Measurements from ENCODE around the gene CD19. TPM values are rescaled to one million over a fixed set of nuclear protein-coding genes. Genes with fewer than 3 reads are reported as not detected.

The CD19 gene
- total RNA-seq, 1 donor from 2014 or later: not detected

DNA sequence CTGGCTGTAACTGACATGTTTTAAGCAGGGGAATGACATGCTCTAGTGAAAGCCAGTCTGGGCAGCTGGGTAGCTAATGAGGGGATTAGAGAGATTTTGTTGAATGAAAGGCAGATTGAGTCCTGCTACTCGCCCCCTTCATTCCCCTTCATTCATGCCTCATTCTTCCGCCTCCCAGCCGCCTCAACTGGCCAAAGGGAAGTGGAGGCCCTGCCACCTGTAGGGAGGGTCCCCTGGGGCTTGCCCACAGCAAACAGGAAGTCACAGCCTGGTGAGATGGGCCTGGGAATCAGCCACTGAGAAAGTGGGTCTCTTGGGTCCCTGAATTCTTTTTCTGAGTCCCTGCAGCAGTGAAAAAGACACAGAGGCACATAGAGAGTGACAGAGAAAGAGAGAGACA lies 1.1 kb upstream of the CD19 start:
- H3K27ac Mint-ChIP-seq (ENCODE audit: unreplicated experiment): no peak overlapping the region
- TF ChIP-seq, protein P1, sequence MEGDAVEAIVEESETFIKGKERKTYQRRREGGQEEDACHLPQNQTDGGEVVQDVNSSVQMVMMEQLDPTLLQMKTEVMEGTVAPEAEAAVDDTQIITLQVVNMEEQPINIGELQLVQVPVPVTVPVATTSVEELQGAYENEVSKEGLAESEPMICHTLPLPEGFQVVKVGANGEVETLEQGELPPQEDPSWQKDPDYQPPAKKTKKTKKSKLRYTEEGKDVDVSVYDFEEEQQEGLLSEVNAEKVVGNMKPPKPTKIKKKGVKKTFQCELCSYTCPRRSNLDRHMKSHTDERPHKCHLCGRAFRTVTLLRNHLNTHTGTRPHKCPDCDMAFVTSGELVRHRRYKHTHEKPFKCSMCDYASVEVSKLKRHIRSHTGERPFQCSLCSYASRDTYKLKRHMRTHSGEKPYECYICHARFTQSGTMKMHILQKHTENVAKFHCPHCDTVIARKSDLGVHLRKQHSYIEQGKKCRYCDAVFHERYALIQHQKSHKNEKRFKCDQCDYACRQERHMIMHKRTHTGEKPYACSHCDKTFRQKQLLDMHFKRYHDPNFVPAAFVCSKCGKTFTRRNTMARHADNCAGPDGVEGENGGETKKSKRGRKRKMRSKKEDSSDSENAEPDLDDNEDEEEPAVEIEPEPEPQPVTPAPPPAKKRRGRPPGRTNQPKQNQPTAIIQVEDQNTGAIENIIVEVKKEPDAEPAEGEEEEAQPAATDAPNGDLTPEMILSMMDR (IDR thresholded peaks at IDR 0.05; ENCODE audit: unreplicated experiment): no peak
- no peak for DNase-seq (ENCODE audit: low spot score)
- H3K4me3 Mint-ChIP-seq (ENCODE audit: unreplicated experiment): no peak overlapping the region
- peaks cover under 1% of the 10 kb centered on the region for H3K27me3 Mint-ChIP-seq (ENCODE audit: unreplicated experiment)
- no peaks in the 10 kb centered on the region for H3K9me3 Mint-ChIP-seq (ENCODE audit: unreplicated experiment)
- peaks cover 5% of the 10 kb centered on the region for H3K4me1 Mint-ChIP-seq (ENCODE audit: unreplicated experiment)
- no peaks in the 10 kb centered on the region for H3K36me3 Mint-ChIP-seq (ENCODE audit: low read depth, unreplicated experiment)

DNA sequence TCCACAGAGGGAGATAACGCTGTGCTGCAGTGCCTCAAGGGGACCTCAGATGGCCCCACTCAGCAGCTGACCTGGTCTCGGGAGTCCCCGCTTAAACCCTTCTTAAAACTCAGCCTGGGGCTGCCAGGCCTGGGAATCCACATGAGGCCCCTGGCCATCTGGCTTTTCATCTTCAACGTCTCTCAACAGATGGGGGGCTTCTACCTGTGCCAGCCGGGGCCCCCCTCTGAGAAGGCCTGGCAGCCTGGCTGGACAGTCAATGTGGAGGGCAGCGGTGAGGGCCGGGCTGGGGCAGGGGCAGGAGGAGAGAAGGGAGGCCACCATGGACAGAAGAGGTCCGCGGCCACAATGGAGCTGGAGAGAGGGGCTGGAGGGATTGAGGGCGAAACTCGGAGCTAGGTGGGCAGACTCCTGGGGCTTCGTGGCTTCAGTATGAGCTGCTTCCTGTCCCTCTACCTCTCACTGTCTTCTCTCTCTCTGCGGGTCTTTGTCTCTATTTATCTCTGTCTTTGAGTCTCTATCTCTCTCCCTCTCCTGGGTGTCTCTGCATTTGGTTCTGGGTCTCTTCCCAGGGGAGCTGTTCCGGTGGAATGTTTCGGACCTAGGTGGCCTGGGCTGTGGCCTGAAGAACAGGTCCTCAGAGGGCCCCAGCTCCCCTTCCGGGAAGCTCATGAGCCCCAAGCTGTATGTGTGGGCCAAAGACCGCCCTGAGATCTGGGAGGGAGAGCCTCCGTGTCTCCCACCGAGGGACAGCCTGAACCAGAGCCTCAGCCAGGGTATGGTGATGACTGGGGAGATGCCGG lies 769 bp downstream of the CD19 start:
- TF ChIP-seq, protein P1 (IDR thresholded peaks at IDR 0.05; ENCODE audit: unreplicated experiment): no peak

DNA sequence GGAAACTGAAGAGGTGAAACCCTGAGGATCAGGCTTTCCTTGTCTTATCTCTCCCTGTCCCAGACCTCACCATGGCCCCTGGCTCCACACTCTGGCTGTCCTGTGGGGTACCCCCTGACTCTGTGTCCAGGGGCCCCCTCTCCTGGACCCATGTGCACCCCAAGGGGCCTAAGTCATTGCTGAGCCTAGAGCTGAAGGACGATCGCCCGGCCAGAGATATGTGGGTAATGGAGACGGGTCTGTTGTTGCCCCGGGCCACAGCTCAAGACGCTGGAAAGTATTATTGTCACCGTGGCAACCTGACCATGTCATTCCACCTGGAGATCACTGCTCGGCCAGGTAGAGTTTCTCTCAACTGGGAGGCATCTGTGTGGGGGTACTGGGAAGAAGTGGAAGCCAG lies 1.4 kb downstream of the CD19 start:
- H3K4me3 Mint-ChIP-seq (ENCODE audit: unreplicated experiment): no peak overlapping the region
- no peak overlapping the region for H3K27ac Mint-ChIP-seq (ENCODE audit: unreplicated experiment)
- no peaks in the 10 kb centered on the region for H3K4me1 Mint-ChIP-seq (ENCODE audit: unreplicated experiment)
- H3K9me3 Mint-ChIP-seq (ENCODE audit: unreplicated experiment): no peaks in the 10 kb centered on the region
- DNase-seq (ENCODE audit: low spot score): no peak
- H3K27me3 Mint-ChIP-seq (ENCODE audit: unreplicated experiment): peaks cover 4% of the 10 kb centered on the region
- no peaks in the 10 kb centered on the region for H3K36me3 Mint-ChIP-seq (ENCODE audit: low read depth, unreplicated experiment)
- TF ChIP-seq, protein P1 (IDR thresholded peaks at IDR 0.05; ENCODE audit: unreplicated experiment): no peak

More for the DNA sequence above, 769 bp downstream of the CD19 start:
- no peak overlapping the region for H3K27ac Mint-ChIP-seq (ENCODE audit: unreplicated experiment)
- no peaks in the 10 kb centered on the region for H3K4me1 Mint-ChIP-seq (ENCODE audit: unreplicated experiment)
- no peak for DNase-seq (ENCODE audit: low spot score)
- no peak overlapping the region for H3K4me3 Mint-ChIP-seq (ENCODE audit: unreplicated experiment)
- no peaks in the 10 kb centered on the region for H3K36me3 Mint-ChIP-seq (ENCODE audit: low read depth, unreplicated experiment)
- peaks cover 2% of the 10 kb centered on the region for H3K27me3 Mint-ChIP-seq (ENCODE audit: unreplicated experiment)
- H3K9me3 Mint-ChIP-seq (ENCODE audit: unreplicated experiment): no peaks in the 10 kb centered on the region

DNA sequence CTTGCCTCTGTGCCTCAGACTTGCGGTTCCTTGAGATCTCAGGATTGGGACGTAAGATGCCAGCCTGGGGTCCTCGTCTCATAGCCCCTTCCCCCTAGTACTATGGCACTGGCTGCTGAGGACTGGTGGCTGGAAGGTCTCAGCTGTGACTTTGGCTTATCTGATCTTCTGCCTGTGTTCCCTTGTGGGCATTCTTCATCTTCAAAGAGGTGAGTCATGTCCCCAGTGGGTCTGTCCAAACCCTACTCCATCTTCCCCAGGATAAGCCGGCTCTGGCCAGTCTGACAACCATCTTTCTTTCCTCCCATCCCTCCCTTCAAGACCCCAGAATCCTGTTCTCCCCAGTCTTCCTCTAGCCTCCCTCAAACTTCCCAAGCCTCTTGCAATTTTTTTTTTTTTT lies 3.6 kb downstream of the CD19 start:
- H3K27ac Mint-ChIP-seq (ENCODE audit: unreplicated experiment): no peak overlapping the region
- H3K4me1 Mint-ChIP-seq (ENCODE audit: unreplicated experiment): peaks cover 4% of the 10 kb centered on the region
- DNase-seq (ENCODE audit: low spot score): no peak
- TF ChIP-seq, protein P1 (IDR thresholded peaks at IDR 0.05; ENCODE audit: unreplicated experiment): no peak
- no peaks in the 10 kb centered on the region for H3K9me3 Mint-ChIP-seq (ENCODE audit: unreplicated experiment)
- H3K4me3 Mint-ChIP-seq (ENCODE audit: unreplicated experiment): no peak overlapping the region
- H3K27me3 Mint-ChIP-seq (ENCODE audit: unreplicated experiment): peaks cover 4% of the 10 kb centered on the region
- H3K36me3 Mint-ChIP-seq (ENCODE audit: low read depth, unreplicated experiment): no peaks in the 10 kb centered on the region
